Activated effector memory CD4-positive, alpha-beta T cell treated with Interleukin-2 at 50 U/mL for 16 hours (primary cell): ENCODE results near the gene PLGLB2.
"Not testable (repeated sequence)": the region's sequence is repeated elsewhere in the genome, so short reads cannot be mapped to it uniquely, and the experiment has no call there.

Experiments
- DNase-seq: peaks from one replicate; pipeline ENCODE4 v3.0.0-alpha.2; 2020

Gene PLGLB2

GRCh38 chr2:87747791-87748190, at the start of gene PLGLB2:
TSS of gene PLGLB2 (plus strand) at chr2:87748087. CDS start at chr2:87748154, 67 bp downstream.
- DNase-seq, result not testable (repeated sequence)

- not testable (repeated sequence) for DNase-seq
Observed at GRCh38 chr2:87704572-87705323, 43.1 kb upstream of the PLGLB2 start.

- not testable (repeated sequence) for DNase-seq
Observed at GRCh38 chr2:87708368-87708767, 39.5 kb upstream of the PLGLB2 start.

GRCh38 chr2:87727940-87728599, 19.8 kb upstream of the PLGLB2 start:
- not testable (repeated sequence) for DNase-seq

- DNase-seq, result not testable (repeated sequence)
Observed at GRCh38 chr2:87740928-87741327, 7.0 kb upstream of the PLGLB2 start.

- DNase-seq, result not testable (repeated sequence)
Observed at GRCh38 chr2:87742393-87743108, 5.3 kb upstream of the PLGLB2 start.

DNA sequence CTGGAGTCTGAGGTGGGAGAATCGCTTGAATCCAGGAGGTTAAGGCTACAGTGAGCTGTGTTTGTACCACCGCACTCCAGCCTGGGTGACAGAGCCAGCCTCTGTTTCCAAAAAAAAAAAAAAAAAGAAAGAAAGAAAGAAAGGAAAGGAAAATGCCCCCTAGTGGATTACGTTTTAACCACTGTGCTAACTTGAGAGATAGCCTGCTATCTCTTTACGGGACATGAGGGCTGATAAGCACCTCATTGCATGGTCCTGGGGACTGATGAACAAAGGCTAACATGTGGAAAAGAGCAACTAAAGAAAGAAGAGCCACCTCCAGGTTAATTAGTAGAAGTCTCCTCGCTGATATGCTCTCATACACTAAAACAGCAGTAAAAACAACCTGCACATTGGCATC, 4.2 kb upstream of the PLGLB2 start:
- not testable (repeated sequence) for DNase-seq

- DNase-seq, result not testable (repeated sequence)
Observed at GRCh38 chr2:87745353-87745951, 2.4 kb upstream of the PLGLB2 start.

- not testable (repeated sequence) for DNase-seq
Observed at GRCh38 chr2:87748524-87748923, 637 bp downstream of the PLGLB2 start.

GRCh38 chr2:87750560-87750959, 2.7 kb downstream of the PLGLB2 start:
- not testable (repeated sequence) for DNase-seq

GRCh38 chr2:87754759-87755158, 6.9 kb downstream of the PLGLB2 start:
- not testable (repeated sequence) for DNase-seq
